ENCODE data around the gene TMEM263. TPM values are rescaled to one million over a fixed set of nuclear protein-coding genes. Genes with fewer than 3 reads are reported as not detected.
"Not testable (repeated sequence)": the region's sequence is repeated elsewhere in the genome, so short reads cannot be mapped to it uniquely, and the experiment has no call there.

TMEM263 gene
- total RNA-seq, 1 experiment from 2014 or later, result 65.5 TPM

GRCh38 chr12:106986135-106986534 is 30.4 kb downstream of the TMEM263 start:
- no peak for DNase-seq (ENCODE audit: low spot score)

- peak; percentile 92 for DNase-seq (ENCODE audit: low spot score)
Observed at GRCh38 chr12:106986625-106987389, 31.1 kb downstream of the TMEM263 start, which contains the start of gene MTERF2. Gene MTERF2 (minus strand): TSS chr12:106987146. CDS start chr12:106978714, 8,432 bp downstream.

- DNase-seq (ENCODE audit: low spot score), result no peak
Observed at GRCh38 chr12:106987846-106988245, 32.1 kb downstream of the TMEM263 start.

GRCh38 chr12:106994579-106995220 is 39.0 kb downstream of the TMEM263 start:
- no peak for DNase-seq (ENCODE audit: low spot score)

- not testable (repeated sequence) for DNase-seq (ENCODE audit: low spot score)
Observed at GRCh38 chr12:106996102-106996501, 40.4 kb downstream of the TMEM263 start.

GRCh38 chr12:106997916-106998315 is 42.2 kb downstream of the TMEM263 start:
- DNase-seq (ENCODE audit: low spot score), result no peak

- DNase-seq (ENCODE audit: low spot score), result no peak
Observed at GRCh38 chr12:106999446-106999845, 43.7 kb downstream of the TMEM263 start.

GRCh38 chr12:107002665-107003064 is 47.0 kb downstream of the TMEM263 start:
- not testable (repeated sequence) for DNase-seq (ENCODE audit: low spot score)

- DNase-seq (ENCODE audit: low spot score), result no peak
Observed at GRCh38 chr12:107007411-107007810, 51.7 kb downstream of the TMEM263 start.

GRCh38 chr12:107011519-107011918 is 55.8 kb downstream of the TMEM263 start:
- DNase-seq (ENCODE audit: low spot score), result no peak

- DNase-seq (ENCODE audit: low spot score), result no peak
Observed at GRCh38 chr12:107012736-107013425, 57.2 kb downstream of the TMEM263 start.

- no peak for DNase-seq (ENCODE audit: low spot score)
Observed at GRCh38 chr12:107014055-107014454, 58.3 kb downstream of the TMEM263 start.

- no peak for DNase-seq (ENCODE audit: low spot score)
Observed at GRCh38 chr12:107017042-107017441, 61.3 kb downstream of the TMEM263 start.

GRCh38 chr12:107019546-107019945 is 63.8 kb downstream of the TMEM263 start:
- DNase-seq (ENCODE audit: low spot score), result no peak

Other genes with a start within 250 kb of the TMEM263 start
- 8.6 and 9.1 TPM in 2 replicates for gene RIC8B, start 181.2 kb upstream of the TMEM263 start, total RNA-seq (2014; rRNA removed; shearing (Covaris generic))
- gene MTERF2, start 31.2 kb downstream of the TMEM263 start, total RNA-seq (2014; rRNA removed; shearing (Covaris generic)), result 8.7 and 10.5 TPM in 2 replicates
- gene CRY1, start 137.6 kb downstream of the TMEM263 start, total RNA-seq (2014; rRNA removed; shearing (Covaris generic)), result 7.0 and 13.2 TPM in 2 replicates